NT2/D1 (cell line): ENCODE data around the gene CCL4L2.
"Not testable (repeated sequence)": the region's sequence is repeated elsewhere in the genome, so short reads cannot be mapped to it uniquely, and the experiment has no call there.

Experiments used
- YY1 ChIP-seq: IDR thresholded peaks from 2 replicates; pipeline ENCODE4 v1.6.1; 2011; ENCODE audit not compliant: insufficient read length, insufficient read depth
- ZNF274 ChIP-seq: IDR thresholded peaks from 2 replicates; pipeline ENCODE4 v1.6.1; 2011; ENCODE audit warnings: mild to moderate bottlenecking, low read depth, low read length

DNA sequence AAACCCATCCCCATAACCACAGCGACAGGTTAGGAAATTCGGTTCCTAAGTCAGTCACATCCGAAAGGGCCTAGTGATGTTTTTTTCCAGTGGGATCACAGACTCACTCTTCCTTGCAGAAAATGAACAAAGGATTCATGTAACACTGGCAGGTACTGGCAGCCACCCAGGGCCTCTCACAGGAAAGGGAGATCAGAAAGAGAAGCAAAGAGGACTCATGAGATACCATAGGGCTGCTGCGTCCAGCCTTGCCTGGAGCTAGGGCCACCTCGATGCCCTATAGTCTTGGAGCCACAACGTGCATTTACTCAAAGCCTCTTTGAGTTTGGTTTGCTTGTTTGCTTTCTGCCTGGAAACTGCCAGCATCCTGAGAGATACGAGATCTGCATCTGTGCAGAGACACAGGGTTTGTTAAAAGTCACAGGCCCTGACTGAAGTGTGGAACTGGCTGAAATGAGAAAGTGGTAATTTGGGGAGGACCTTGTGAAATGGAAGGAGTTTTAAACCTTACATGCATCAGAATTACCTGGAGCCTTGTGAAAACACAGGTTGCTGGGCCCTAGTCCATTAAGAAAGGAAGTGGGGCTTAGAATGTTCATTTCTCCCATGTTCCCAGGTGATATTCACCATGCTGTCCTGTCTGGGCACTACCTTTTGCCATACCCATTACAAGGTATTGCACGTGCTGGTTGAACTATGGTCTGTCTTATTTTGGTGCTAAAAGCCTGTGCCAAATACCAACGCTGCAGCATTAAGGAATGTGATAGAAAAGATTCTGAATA, 20.1 kb upstream of the CCL4L2 start:
- TF ChIP-seq ZNF274, YY1: not testable (repeated sequence)
